Measurements from ENCODE around the gene OR4Q3. TPM values are rescaled to one million over a fixed set of nuclear protein-coding genes. Genes with fewer than 3 reads are reported as not detected.
"Not testable (repeated sequence)": the region's sequence is repeated elsewhere in the genome, so short reads cannot be mapped to it uniquely, and the experiment has no call there.

The OR4Q3 gene
- total RNA-seq, 8 experiments from 2014 or later, result 0.18 to 0.38 (median 0.18) TPM; not detected in 5

DNA sequence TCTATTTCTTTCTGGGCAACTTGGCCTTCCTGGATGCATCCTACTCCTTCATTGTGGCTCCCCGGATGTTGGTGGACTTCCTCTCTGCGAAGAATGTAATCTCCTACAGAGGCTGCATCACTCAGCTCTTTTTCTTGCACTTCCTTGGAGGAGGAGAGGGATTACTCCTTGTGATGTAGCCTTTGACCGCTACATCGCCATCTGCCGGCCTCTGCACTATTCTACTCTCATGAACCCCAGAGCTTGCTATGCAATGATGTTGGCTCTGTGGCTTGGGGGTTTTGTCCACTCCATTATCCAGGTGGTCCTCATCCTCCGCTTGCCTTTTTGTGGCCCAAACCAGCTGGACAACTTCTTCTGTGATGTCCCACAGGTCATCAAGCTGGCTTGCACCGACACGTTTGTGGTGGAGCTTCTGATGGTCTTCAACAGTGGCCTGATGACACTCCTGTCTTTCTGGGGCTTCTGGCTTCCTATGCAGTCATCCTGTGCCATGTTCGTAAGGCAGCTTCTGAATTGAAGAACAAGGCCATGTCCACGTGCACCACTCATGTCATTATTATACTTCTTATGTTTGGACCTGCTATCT is 53.2 kb downstream of the OR4Q3 start:
- H3K4me1 ChIP-seq (replicated peaks in 1 of 2); H3K4me3 ChIP-seq; ATAC-seq (replicated peaks in 6 of 8); H3K27ac ChIP-seq; in situ Hi-C loops (cut with MboI; ENCODE audit: low pct_unique_long_range_greater_than_20kb in 2 of 9, low sequenced_read_pairs in 9 of 9, unreplicated experiment in 9 of 9): not testable (repeated sequence)
- WGBS, 10 experiments, result 28 to 83% (median 51%) methylated on average over 1 to 9 of the region's 10 CpGs; no CpG with 5 or more reads in 2 of the 10 experiments

Other genes with a start within 250 kb of the OR4Q3 start
- not detected for gene OR11H2, start 29.7 kb upstream of the OR4Q3 start, total RNA-seq
- under 1 TPM in 4 of 8 experiments, not detected in 4; 0.13 to 0.81 (median 0.24) TPM for gene OR4M1, start 29.9 kb downstream of the OR4Q3 start, total RNA-seq
- gene OR4N2, start 60.2 kb downstream of the OR4Q3 start, total RNA-seq, result under 1 TPM in 5 of 8 experiments, not detected in 3; 0.14 to 0.71 (median 0.24) TPM
- under 1 TPM in 5 of 8 experiments, not detected in 3; 0.10 to 0.71 (median 0.15) TPM for gene OR4K2, start 131.6 kb downstream of the OR4Q3 start, total RNA-seq
- under 1 TPM in 1 of 8 experiments, not detected in 7; 0.17 TPM for gene OR4K5, start 177.0 kb downstream of the OR4Q3 start, total RNA-seq
- under 1 TPM in 2 of 8 experiments, not detected in 6; 0.41 to 0.52 TPM for gene OR4K1, start 187.3 kb downstream of the OR4Q3 start, total RNA-seq
- under 1 TPM in 2 of 8 experiments, not detected in 6; 0.18 to 0.47 TPM for gene OR4K15, start 232.0 kb downstream of the OR4Q3 start, total RNA-seq